Activated naive CD4-positive, alpha-beta T cell treated with anti-CD3 and anti-CD28 coated beads, Interleukin-2, amount 10 ng/mL, durations not matched to agents 5 hours and 36 hours (primary cell): Measurements from ENCODE around the gene EIF5B. TPM values are rescaled to one million over a fixed set of nuclear protein-coding genes. Genes with fewer than 3 reads are reported as not detected.

Experiments
- total RNA-seq, 2 experiments: library from RNA; stranded (reverse); gene quantifications; one replicate each; pipeline ENCODE4 v1.2.3, GENCODE V29; 2021

EIF5B gene
- total RNA-seq: 10 to 100 TPM; 35.6 to 35.9 TPM

GRCh38 chr2:99337113-99338028 lies at the start of gene EIF5B:
EIF5B (plus strand) TSS chr2:99337389; CDS start chr2:99337555, 166 bp downstream.

GRCh38 chr2:99301097-99301496 lies 36.1 kb upstream of the EIF5B start, which contains the start of gene LYG1:
LYG1 (minus strand) TSS chr2:99301197; CDS start chr2:99295670, 5,527 bp downstream.

GRCh38 chr2:99335911-99336803 lies 1.0 kb upstream of the EIF5B start, which contains the start of gene TXNDC9:
TXNDC9 (minus strand) TSS chr2:99336333; CDS start chr2:99333210, 3,123 bp downstream.

Other genes starting within 250 kb of the EIF5B start
- gene C2orf15, start 195.7 kb upstream of the EIF5B start, total RNA-seq: 1 to 10 TPM in 1 of 2 experiments, under 1 TPM in 1; 0.79 to 1.6 TPM
- gene TSGA10, start 182.4 kb upstream of the EIF5B start, total RNA-seq: 1 to 10 TPM; 7.4 to 9.2 TPM
- 1 to 10 TPM; 8.9 to 9.4 TPM for gene LIPT1, start 182.4 kb upstream of the EIF5B start, total RNA-seq
- gene MITD1, start 156.3 kb upstream of the EIF5B start, total RNA-seq: 10 to 100 TPM; 58.5 to 61.5 TPM
- 10 to 100 TPM; 22.9 to 25.5 TPM for gene MRPL30, start 156.2 kb upstream of the EIF5B start, total RNA-seq
- not detected for gene LYG2, start 81.7 kb upstream of the EIF5B start, total RNA-seq
- 1 to 10 TPM; 1.2 TPM for gene LYG1, start 36.2 kb upstream of the EIF5B start, total RNA-seq
- gene TXNDC9, start 1.1 kb upstream of the EIF5B start, total RNA-seq: 10 to 100 TPM; 28.8 to 29.5 TPM
- 10 to 100 TPM; 31.4 to 34.2 TPM for gene REV1, start 152.6 kb downstream of the EIF5B start, total RNA-seq